HepG2 (cell line): ENCODE measurements around the gene CLASRP. TPM values are rescaled to one million over a fixed set of nuclear protein-coding genes. Genes with fewer than 3 reads are reported as not detected.

ENCODE experiments used
- ATAC-seq: fragments of 200-7000 bp; cut with Tn5 transposase; 3 replicates; pipeline ENCODE4 v1.9.1; 2020; ENCODE audit warnings: mild to moderate bottlenecking, moderate library complexity
- Bru-seq: library from RNA; stranded (reverse); fragments of 400-500 nt; gene quantifications from one replicate; lab custom pipeline; 2021; lab: Mats Ljungman, UMichigan
- BruChase-seq, 2 experiments: library from RNA; stranded (reverse); fragments of 400-500 nt; gene quantifications; one replicate each; lab custom pipeline; 2021; lab: Mats Ljungman, UMichigan
- BruUV-seq: library from RNA; stranded (reverse); fragments of 400-500 nt; replicated peaks from 2 replicates; lab custom pipeline; 2021; lab: Mats Ljungman, UMichigan
- CTCF ChIA-PET: fragments of 300-600 bp; formaldehyde crosslinking; extraction: SDS; loops from one replicate; lab custom pipeline; 2021; ENCODE audit warnings: low total read pairs, inconsistent platforms, low intra/inter-chr PET ratio; lab: Yijun Ruan, JAX
- POLR2A ChIA-PET: fragments of 350-600 bp; sonication (Branson Sonifier 250); formaldehyde crosslinking; loops from one replicate; lab custom pipeline; 2020; ENCODE audit warnings: antibody characterized with exemption, inconsistent platforms; lab: Yijun Ruan, JAX
- DNase-seq: peaks from one replicate; pipeline ENCODE4 v3.0.0-alpha.2; 2015; ENCODE audit warnings: low spot score
- FAIRE-seq: peaks from 3 replicates; lab custom pipeline; 2011; peaks lifted over from hg19 to GRCh38; lab: Jason Lieb, UNC
- H2AFZ ChIP-seq: one replicate; pipeline ENCODE4 v1.6.1; 2011; ENCODE audit warnings: low read length, inconsistent platforms
- H3K27ac ChIP-seq: fragments of 300-600 bp; 3 replicates; pipeline ENCODE4 v1.8.0; 2011; ENCODE audit warnings: mixed run types, mild to moderate bottlenecking, mixed read lengths, low read length, inconsistent platforms; ENCODE audit not compliant: insufficient read depth; ENCODE audit errors: extremely low read length
- H3K27me3 ChIP-seq, 2 experiments: fragments of 200-600 bp in 1 of 2; 2 replicates in 1 of 2; 3 replicates in 1 of 2; pipeline versions ENCODE4 v1.6.0 to v1.8.0; 2011; ENCODE audit warnings: low read length in 2 of 2, mild to moderate bottlenecking in 2 of 2, moderate library complexity in 2 of 2, inconsistent platforms in 1 of 2; ENCODE audit not compliant: insufficient read depth in 2 of 2, control insufficient read depth in 1 of 2
- H3K36me3 ChIP-seq, 2 experiments: fragments of 200-600 bp in 1 of 2; replicated peaks in 1 of 2; 2 replicates in 1 of 2; 3 replicates in 1 of 2; pipeline versions ENCODE4 v1.5.1 to v1.8.0; 2011; ENCODE audit warnings: low read length in 2 of 2, inconsistent platforms in 1 of 2; ENCODE audit not compliant: insufficient read depth in 2 of 2, control insufficient read depth in 1 of 2
- H3K4me1 ChIP-seq: 2 replicates; pipeline ENCODE4 v1.5.1; 2012; ENCODE audit warnings: low read length, inconsistent platforms; ENCODE audit not compliant: insufficient read depth
- H3K4me2 ChIP-seq: 2 replicates; pipeline ENCODE4 v1.6.0; 2011; ENCODE audit warnings: low read depth, low read length, inconsistent platforms
- H3K4me3 ChIP-seq, 3 experiments: fragments of 200-600 bp in 1 of 3; sonication (generic), shearing (Covaris generic) in 1 of 3; replicated peaks in 1 of 3; 2 replicates each; pipeline ENCODE4 v1.5.1; 2011 to 2016; ENCODE audit warnings: low read length in 3 of 3, inconsistent platforms in 2 of 3, low read depth in 2 of 3, mild to moderate bottlenecking in 2 of 3, control low read depth in 1 of 3, mixed read lengths in 1 of 3; ENCODE audit not compliant: insufficient read depth in 1 of 3
- H3K79me2 ChIP-seq: one replicate; pipeline ENCODE4 v1.6.1; 2011; ENCODE audit warnings: low read length, inconsistent platforms; ENCODE audit not compliant: insufficient read depth
- H3K9ac ChIP-seq: 2 replicates; pipeline ENCODE4 v1.6.0; 2011; ENCODE audit warnings: mild to moderate bottlenecking, low read depth, low read length, inconsistent platforms; ENCODE audit not compliant: insufficient read depth
- H3K9me3 ChIP-seq: 2 replicates; pipeline ENCODE4 v1.5.1; 2012; ENCODE audit warnings: mild to moderate bottlenecking, low read length
- H4K20me1 ChIP-seq: 2 replicates; pipeline ENCODE4 v1.6.0; 2011; ENCODE audit warnings: inconsistent platforms, mild to moderate bottlenecking, low read length, moderate library complexity; ENCODE audit not compliant: insufficient read depth
- CENPT ChIP-seq: sonication (generic); formaldehyde crosslinking; IDR thresholded peaks from 2 replicates; pipeline ENCODE4 v1.8.0; 2022; ENCODE audit warnings: low read depth, mild to moderate bottlenecking, moderate library complexity, missing genetic modification reagents
- IRF2 ChIP-seq: IDR thresholded peaks from 2 replicates; pipeline ENCODE4 v1.6.1; 2018; ENCODE audit warnings: missing genetic modification reagents, missing compliant biosample characterization
- POLR2A ChIP-seq, 2 experiments: IDR thresholded peaks; 2 replicates each; pipeline ENCODE4 v1.6.1; 2011; ENCODE audit warnings: low read depth in 2 of 2, low read length in 2 of 2, mild to moderate bottlenecking in 1 of 2, moderate library complexity in 1 of 2; ENCODE audit not compliant: insufficient read depth in 1 of 2
- RBM39 ChIP-seq: fragments of 200-400 bp; formaldehyde crosslinking; IDR thresholded peaks from one replicate; pipeline ENCODE4 v1.6.1; 2018; ENCODE audit warnings: antibody characterized with exemption, mild to moderate bottlenecking, low read depth, low read length; ENCODE audit not compliant: poor library complexity, severe bottlenecking
- TBP ChIP-seq: sonication (generic); formaldehyde crosslinking; IDR thresholded peaks from 2 replicates; pipeline ENCODE4 v1.5.0; 2020; ENCODE audit warnings: missing genetic modification reagents
- ZFP82 ChIP-seq: sonication (generic); formaldehyde crosslinking; IDR thresholded peaks from 2 replicates; pipeline ENCODE4 v1.5.1; 2020; ENCODE audit warnings: mild to moderate bottlenecking, missing genetic modification reagents, borderline replicate concordance
- ZNF17 ChIP-seq: sonication (generic); formaldehyde crosslinking; IDR thresholded peaks from 2 replicates; pipeline ENCODE4 v1.5.0; 2020; ENCODE audit warnings: mild to moderate bottlenecking, missing genetic modification reagents
- ZNF468 ChIP-seq: sonication (generic); formaldehyde crosslinking; IDR thresholded peaks from 2 replicates; pipeline ENCODE4 v1.8.0; 2022; ENCODE audit warnings: mild to moderate bottlenecking, moderate library complexity, missing genetic modification reagents
- ZNF619 ChIP-seq: sonication (generic); formaldehyde crosslinking; IDR thresholded peaks from 2 replicates; pipeline ENCODE4 v1.4.0; 2020; ENCODE audit warnings: mild to moderate bottlenecking, missing genetic modification reagents
- WGBS: methylation state at CpG from one replicate; pipeline ENCODE4 v1.1.6; 2017; ENCODE audit warnings: low lambda C conversion rate; 5-methylcytosine and 5-hydroxymethylcytosine counted together
- in situ Hi-C: cut with HindIII; loops from 2 replicates; pipeline ENCODE4 v1.10.0; 2017; ENCODE audit warnings: low pct_unique_long_range_greater_than_20kb; ENCODE audit not compliant: extremely low pct_ligation_motif_present
- intact Hi-C: fragments of 100-400 bp; cut with micrococcal nuclease; formaldehyde crosslinking; loops from one replicate; pipeline ENCODE4 v1.10.0; 2022; ENCODE audit not compliant: unreplicated experiment
- long read RNA-seq, 2 experiments: library from RNA in 1 of 2; library from polyadenylated mRNA in 1 of 2; stranded (forward) in 1 of 2; unstranded in 1 of 2; transcript quantifications; one replicate each; pipeline ENCODE4 v2.0.0, GENCODE V29; 2019 to 2022
- polyA minus RNA-seq, 3 experiments: library from RNA; depleted of rRNA, polyadenylated mRNA; stranded (reverse); fragments of >200 nt; gene quantifications; 2 replicates each; pipeline ENCODE4 v1.2.3, GENCODE V29; 2011; ENCODE audit warnings: low replicate concordance in 1 of 3
- polyA plus RNA-seq, 8 experiments: library from polyadenylated mRNA; depleted of rRNA in 3 of 8; stranded (reverse) in 7 of 8; unstranded in 1 of 8; fragments of >200 nt; fragmentation: Illumina TruSeq in 4 of 8; extraction: Trizol in 4 of 8; gene quantifications; 2 replicates each; pipeline versions ENCODE4 v1.2.1 to v1.2.3, GENCODE V29; 2011 to 2016; ENCODE audit warnings: low read depth in 4 of 8, missing spikeins in 1 of 8, mixed read lengths in 1 of 8; ENCODE audit not compliant: insufficient read depth in 1 of 8
- total RNA-seq, 5 experiments: library from RNA; depleted of rRNA; stranded (reverse); fragments of >200 nt; fragmentation: Illumina TruSeq; extraction: Trizol; gene quantifications; 2 replicates each; pipeline ENCODE4 v1.2.3, GENCODE V29; 2016; ENCODE audit warnings: low read depth in 1 of 5
- TF ChIP-seq, protein P1 (sequence below): sonication (generic); formaldehyde crosslinking; IDR thresholded peaks from 2 replicates; pipeline ENCODE4 v1.4.0; 2020; ENCODE audit warnings: missing genetic modification reagents
- TF ChIP-seq, protein P2 (sequence below): sonication (generic); formaldehyde crosslinking; IDR thresholded peaks from 2 replicates; pipeline ENCODE4 v1.9.0; 2022; ENCODE audit warnings: missing genetic modification reagents, mild to moderate bottlenecking, borderline replicate concordance

Gene CLASRP, protein sequence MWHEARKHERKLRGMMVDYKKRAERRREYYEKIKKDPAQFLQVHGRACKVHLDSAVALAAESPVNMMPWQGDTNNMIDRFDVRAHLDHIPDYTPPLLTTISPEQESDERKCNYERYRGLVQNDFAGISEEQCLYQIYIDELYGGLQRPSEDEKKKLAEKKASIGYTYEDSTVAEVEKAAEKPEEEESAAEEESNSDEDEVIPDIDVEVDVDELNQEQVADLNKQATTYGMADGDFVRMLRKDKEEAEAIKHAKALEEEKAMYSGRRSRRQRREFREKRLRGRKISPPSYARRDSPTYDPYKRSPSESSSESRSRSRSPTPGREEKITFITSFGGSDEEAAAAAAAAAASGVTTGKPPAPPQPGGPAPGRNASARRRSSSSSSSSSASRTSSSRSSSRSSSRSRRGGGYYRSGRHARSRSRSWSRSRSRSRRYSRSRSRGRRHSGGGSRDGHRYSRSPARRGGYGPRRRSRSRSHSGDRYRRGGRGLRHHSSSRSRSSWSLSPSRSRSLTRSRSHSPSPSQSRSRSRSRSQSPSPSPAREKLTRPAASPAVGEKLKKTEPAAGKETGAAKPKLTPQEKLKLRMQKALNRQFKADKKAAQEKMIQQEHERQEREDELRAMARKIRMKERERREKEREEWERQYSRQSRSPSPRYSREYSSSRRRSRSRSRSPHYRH
- 7.4 and 32.0 TPM in 2 replicates for total RNA-seq (2016; rRNA removed; fragmentation: Illumina TruSeq; extraction: Trizol)
- total RNA-seq (2016; cell fraction: cytosol; rRNA removed; fragmentation: Illumina TruSeq; extraction: Trizol; ENCODE audit: low read depth): 7.3 and 8.3 TPM in 2 replicates
- total RNA-seq (2016; cell fraction: insoluble cytoplasmic fraction; rRNA removed; fragmentation: Illumina TruSeq; extraction: Trizol): 6.5 and 35.8 TPM in 2 replicates
- 6.0 and 7.3 TPM in 2 replicates for total RNA-seq (2016; cell fraction: membrane; rRNA removed; fragmentation: Illumina TruSeq; extraction: Trizol)
- total RNA-seq (2016; cell fraction: nucleus; rRNA removed; fragmentation: Illumina TruSeq; extraction: Trizol): 36.9 and 51.6 TPM in 2 replicates
- polyA plus RNA-seq (2011; rRNA removed): 51.1 and 51.4 TPM in 2 replicates
- 13.6 and 14.3 TPM in 2 replicates for polyA plus RNA-seq (2011; cell fraction: cytosol; rRNA removed)
- 292 and 390 TPM in 2 replicates for polyA plus RNA-seq (2011; cell fraction: nucleus; rRNA removed)
- 58.9 and 85.4 TPM in 2 replicates for polyA plus RNA-seq (2012)
- polyA plus RNA-seq (2016; cell fraction: cytosol; fragmentation: Illumina TruSeq; extraction: Trizol; ENCODE audit: low read depth): 7.0 and 7.7 TPM in 2 replicates
- 18.3 and 19.4 TPM in 2 replicates for polyA plus RNA-seq (2016; cell fraction: insoluble cytoplasmic fraction; fragmentation: Illumina TruSeq; extraction: Trizol; ENCODE audit: low read depth)
- 9.9 and 14.8 TPM in 2 replicates for polyA plus RNA-seq (2016; cell fraction: membrane; fragmentation: Illumina TruSeq; extraction: Trizol; ENCODE audit: low read depth)
- 320 and 335 TPM in 2 replicates for polyA plus RNA-seq (2016; cell fraction: nucleus; fragmentation: Illumina TruSeq; extraction: Trizol; ENCODE audit: insufficient read depth, low read depth)
- polyA minus RNA-seq (2011; rRNA and poly(A)+ RNA removed; ENCODE audit: low replicate concordance): 16.6 and 30.8 TPM in 2 replicates
- 4.3 and 4.6 TPM in 2 replicates for polyA minus RNA-seq (2011; cell fraction: cytosol; rRNA and poly(A)+ RNA removed)
- 49.0 and 61.0 TPM in 2 replicates for polyA minus RNA-seq (2011; cell fraction: nucleus; rRNA and poly(A)+ RNA removed)
- percentile 77 among the genes with signal in this experiment for Bru-seq, nascent RNA
- percentile 91 among the genes with signal in this experiment for BruChase-seq, experiment 1, labeled RNA remaining after a 6-hour chase
- percentile 80 among the genes with signal in this experiment for BruChase-seq, experiment 2, labeled RNA remaining after a 2-hour chase
- long read RNA-seq, experiment 1, partial matches to known transcripts: 1 of 3 reads
- long read RNA-seq, experiment 1, other reads (novel, unspliced or antisense): 1 of 3 reads
- long read RNA-seq, experiment 2, partial matches to known transcripts: 7 of 19 reads
- long read RNA-seq, experiment 2, other reads (novel, unspliced or antisense): 8 of 19 reads

DNA sequence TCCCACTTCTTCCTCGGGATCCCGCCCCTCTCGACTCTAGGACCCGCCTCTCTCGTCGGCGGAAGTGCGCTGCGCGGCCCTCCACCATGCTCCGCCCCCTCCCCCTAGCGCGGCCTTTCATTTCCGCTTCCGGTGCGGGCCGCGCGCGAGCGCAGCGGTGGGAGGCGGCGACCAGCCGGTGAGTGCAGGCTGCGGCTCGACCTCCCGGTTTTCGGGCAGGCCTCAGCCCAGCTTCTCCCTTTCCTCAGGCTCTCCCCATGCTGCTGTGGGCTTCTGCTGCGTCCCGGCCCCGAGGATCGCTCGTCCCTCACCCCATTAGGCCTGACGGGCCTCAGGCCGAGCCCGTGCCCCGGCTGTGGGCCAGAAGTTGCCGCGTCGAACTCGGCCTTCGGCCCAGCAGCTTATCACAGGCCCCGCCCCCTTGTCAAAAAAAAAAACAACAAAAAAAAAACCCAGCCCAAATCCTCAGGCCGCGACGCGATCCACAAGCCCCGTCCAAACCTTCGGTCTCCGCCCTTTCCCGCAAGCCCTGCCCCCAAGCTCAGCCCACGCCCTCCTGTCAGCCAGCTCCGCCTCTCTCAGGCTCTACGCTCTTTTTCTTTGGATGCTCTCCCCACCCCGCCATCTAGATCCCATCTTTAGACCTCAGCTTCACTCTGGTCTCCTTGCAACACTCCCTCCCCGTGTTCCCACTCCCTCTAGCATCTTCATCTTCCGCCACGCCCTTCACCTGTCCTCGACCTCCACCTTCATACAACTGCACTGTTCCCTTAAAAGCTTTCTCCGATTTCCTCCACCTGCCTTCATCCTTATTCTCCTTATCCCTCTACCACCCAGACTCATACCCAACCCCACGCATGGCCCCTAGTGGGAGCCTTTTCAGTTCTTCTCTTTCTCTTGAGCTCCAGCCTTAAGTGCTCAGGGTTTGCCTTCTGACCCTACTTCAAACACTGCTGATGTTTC is at the start of gene CLASRP:
Gene CLASRP (plus strand): TSS at position 115 of the 963 bp plus-strand sequence. CDS start 1,168 bp downstream, outside the sequence.
- Histone ChIP-seq H3K27ac (peak within 1 kb of the TSS; percentile 91), H3K4me3 (peak within 1 kb of the TSS; percentile 94 to 100 (median 95)), H3K27me3 (no peaks in the 10 kb centered on the region; a peak in 1 of 5 replicates), H3K9ac (peak within 1 kb of the TSS; percentile 95), H3K4me1 (peaks cover 48% of the 10 kb centered on the region), H3K79me2 (peaks cover 28% of the 10 kb centered on the region), H3K9me3 (no peaks in the 10 kb centered on the region), H3K36me3 (peaks cover 4 to 32% of the 10 kb centered on the region in 2 experiments), H2AFZ (no peak within 1 kb of the TSS), H4K20me1 (peaks cover 16% of the 10 kb centered on the region; the same call in 1 of the 2 replicates), H3K4me2 (peak within 1 kb of the TSS; percentile 91)
- FAIRE-seq (peak; percentile 71), DNase-seq (peak; percentile 71), ATAC-seq (peak; percentile 97)
- in situ Hi-C loops: no loop called here
- intact Hi-C loops: no loop called here
- 5% methylated on average over 28 of the region's 62 CpGs for WGBS
- POLR2A ChIA-PET: interaction anchor here (0.7 to 2.2 kb wide), 21 partner anchors 8 to 149 kb away, joined by 3 to 14 read pairs (median 6); partner anchors contain the start of genes APOE, BLOC1S3, CLPTM1 and GEMIN7
- BruUV-seq: no TSS peak
- CTCF ChIA-PET: no interaction called here
- TF ChIP-seq RBM39 (peak; percentile 84), IRF2 (peak; percentile 59; the same call in 1 of the 2 replicates), ZNF17 (CRISPR knock-in tag) (no peak), CENPT (CRISPR knock-in tag) (no peak), ZNF619 (CRISPR knock-in tag) (peak; percentile 64; the same call in 1 of the 2 replicates), ZNF468 (CRISPR knock-in tag) (0 out of 2 replicates have a peak, but pooled peaks have one; percentile 22), POLR2A (IDR thresholded peaks at IDR 0.05; ENCODE audit: insufficient read depth in 1 of 2, low read depth in 2 of 2, low read length in 2 of 2) (peak; percentile 78 to 91), TBP (CRISPR knock-in tag) (0 out of 2 replicates have a peak, but pooled peaks have one; percentile 83), ZFP82 (peak; percentile 79; the same call in 1 of the 2 replicates)
- TF ChIP-seq, protein P1, sequence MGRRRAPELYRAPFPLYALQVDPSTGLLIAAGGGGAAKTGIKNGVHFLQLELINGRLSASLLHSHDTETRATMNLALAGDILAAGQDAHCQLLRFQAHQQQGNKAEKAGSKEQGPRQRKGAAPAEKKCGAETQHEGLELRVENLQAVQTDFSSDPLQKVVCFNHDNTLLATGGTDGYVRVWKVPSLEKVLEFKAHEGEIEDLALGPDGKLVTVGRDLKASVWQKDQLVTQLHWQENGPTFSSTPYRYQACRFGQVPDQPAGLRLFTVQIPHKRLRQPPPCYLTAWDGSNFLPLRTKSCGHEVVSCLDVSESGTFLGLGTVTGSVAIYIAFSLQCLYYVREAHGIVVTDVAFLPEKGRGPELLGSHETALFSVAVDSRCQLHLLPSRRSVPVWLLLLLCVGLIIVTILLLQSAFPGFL (CRISPR knock-in tag): 0 out of 2 replicates have a peak, but pooled peaks have one; percentile 27
- TF ChIP-seq, protein P2, sequence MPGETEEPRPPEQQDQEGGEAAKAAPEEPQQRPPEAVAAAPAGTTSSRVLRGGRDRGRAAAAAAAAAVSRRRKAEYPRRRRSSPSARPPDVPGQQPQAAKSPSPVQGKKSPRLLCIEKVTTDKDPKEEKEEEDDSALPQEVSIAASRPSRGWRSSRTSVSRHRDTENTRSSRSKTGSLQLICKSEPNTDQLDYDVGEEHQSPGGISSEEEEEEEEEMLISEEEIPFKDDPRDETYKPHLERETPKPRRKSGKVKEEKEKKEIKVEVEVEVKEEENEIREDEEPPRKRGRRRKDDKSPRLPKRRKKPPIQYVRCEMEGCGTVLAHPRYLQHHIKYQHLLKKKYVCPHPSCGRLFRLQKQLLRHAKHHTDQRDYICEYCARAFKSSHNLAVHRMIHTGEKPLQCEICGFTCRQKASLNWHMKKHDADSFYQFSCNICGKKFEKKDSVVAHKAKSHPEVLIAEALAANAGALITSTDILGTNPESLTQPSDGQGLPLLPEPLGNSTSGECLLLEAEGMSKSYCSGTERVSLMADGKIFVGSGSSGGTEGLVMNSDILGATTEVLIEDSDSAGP (CRISPR knock-in tag): peak; percentile 83; the same call in 1 of the 2 replicates
